ENCODE data around the gene CACNA1H.

The CACNA1H gene

GRCh38 chr16:1109648-1110047 is 43.3 kb upstream of the CACNA1H start:
- no peak for TF ChIP-seq ZFX (IDR thresholded peaks at IDR 0.05; ENCODE audit: borderline replicate concordance)
- TF ChIP-seq, protein P1, sequence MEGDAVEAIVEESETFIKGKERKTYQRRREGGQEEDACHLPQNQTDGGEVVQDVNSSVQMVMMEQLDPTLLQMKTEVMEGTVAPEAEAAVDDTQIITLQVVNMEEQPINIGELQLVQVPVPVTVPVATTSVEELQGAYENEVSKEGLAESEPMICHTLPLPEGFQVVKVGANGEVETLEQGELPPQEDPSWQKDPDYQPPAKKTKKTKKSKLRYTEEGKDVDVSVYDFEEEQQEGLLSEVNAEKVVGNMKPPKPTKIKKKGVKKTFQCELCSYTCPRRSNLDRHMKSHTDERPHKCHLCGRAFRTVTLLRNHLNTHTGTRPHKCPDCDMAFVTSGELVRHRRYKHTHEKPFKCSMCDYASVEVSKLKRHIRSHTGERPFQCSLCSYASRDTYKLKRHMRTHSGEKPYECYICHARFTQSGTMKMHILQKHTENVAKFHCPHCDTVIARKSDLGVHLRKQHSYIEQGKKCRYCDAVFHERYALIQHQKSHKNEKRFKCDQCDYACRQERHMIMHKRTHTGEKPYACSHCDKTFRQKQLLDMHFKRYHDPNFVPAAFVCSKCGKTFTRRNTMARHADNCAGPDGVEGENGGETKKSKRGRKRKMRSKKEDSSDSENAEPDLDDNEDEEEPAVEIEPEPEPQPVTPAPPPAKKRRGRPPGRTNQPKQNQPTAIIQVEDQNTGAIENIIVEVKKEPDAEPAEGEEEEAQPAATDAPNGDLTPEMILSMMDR (IDR thresholded peaks at IDR 0.05): no peak

GRCh38 chr16:1112506-1113184 is 40.3 kb upstream of the CACNA1H start:
- TF ChIP-seq, protein P1 (IDR thresholded peaks at IDR 0.05): no peak
- no peak for TF ChIP-seq ZFX (IDR thresholded peaks at IDR 0.05; ENCODE audit: borderline replicate concordance)
- H3K27ac ChIP-seq: no peak overlapping the region

More at GRCh38 chr16:1109648-1110047, 43.3 kb upstream of the CACNA1H start:
- no peak overlapping the region for H3K27ac ChIP-seq

GRCh38 chr16:1113489-1113888 is 39.4 kb upstream of the CACNA1H start:
- no peak overlapping the region for H3K27ac ChIP-seq
- TF ChIP-seq ZFX (IDR thresholded peaks at IDR 0.05; ENCODE audit: borderline replicate concordance): no peak
- TF ChIP-seq, protein P1 (IDR thresholded peaks at IDR 0.05): no peak

DNA sequence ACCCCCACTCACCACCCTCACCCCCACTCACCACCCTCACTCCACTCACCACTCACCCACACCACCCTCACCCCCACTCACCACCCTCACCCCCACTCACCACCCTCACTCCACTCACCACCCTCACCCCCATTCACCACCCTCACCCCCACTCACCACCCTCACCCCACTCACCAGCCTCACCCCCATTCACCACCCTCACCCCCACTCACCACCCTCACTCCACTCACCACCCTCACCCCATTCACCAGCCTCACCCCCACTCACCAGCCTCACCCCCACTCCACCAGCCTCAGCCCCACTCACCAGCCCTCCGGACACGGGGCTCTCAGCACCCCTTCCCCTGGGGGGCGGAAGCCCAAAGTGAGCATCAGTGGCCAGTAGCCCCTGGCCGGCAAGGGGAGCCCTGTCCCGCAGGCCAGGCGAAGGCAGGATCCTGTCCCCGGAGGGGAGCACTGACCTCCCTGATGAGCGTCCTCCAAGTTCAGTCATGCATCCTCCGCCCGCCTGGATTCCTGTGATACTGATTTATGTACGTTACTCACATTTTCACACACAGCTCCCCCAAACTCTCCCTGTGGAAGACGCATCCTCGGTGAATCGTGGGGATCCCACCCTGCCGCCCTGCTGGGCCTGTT is 38.9 kb upstream of the CACNA1H start:
- no peak for TF ChIP-seq ZFX (IDR thresholded peaks at IDR 0.05; ENCODE audit: borderline replicate concordance)
- TF ChIP-seq, protein P1 (IDR thresholded peaks at IDR 0.05): no peak
- H3K27ac ChIP-seq: no peak overlapping the region

- TF ChIP-seq, protein P1 (IDR thresholded peaks at IDR 0.05): no peak
- TF ChIP-seq ZFX (IDR thresholded peaks at IDR 0.05; ENCODE audit: borderline replicate concordance): no peak
- no peak overlapping the region for H3K27ac ChIP-seq
These were observed 36.2 kb upstream of the CACNA1H start for GRCh38 chr16:1116693-1117077.

DNA sequence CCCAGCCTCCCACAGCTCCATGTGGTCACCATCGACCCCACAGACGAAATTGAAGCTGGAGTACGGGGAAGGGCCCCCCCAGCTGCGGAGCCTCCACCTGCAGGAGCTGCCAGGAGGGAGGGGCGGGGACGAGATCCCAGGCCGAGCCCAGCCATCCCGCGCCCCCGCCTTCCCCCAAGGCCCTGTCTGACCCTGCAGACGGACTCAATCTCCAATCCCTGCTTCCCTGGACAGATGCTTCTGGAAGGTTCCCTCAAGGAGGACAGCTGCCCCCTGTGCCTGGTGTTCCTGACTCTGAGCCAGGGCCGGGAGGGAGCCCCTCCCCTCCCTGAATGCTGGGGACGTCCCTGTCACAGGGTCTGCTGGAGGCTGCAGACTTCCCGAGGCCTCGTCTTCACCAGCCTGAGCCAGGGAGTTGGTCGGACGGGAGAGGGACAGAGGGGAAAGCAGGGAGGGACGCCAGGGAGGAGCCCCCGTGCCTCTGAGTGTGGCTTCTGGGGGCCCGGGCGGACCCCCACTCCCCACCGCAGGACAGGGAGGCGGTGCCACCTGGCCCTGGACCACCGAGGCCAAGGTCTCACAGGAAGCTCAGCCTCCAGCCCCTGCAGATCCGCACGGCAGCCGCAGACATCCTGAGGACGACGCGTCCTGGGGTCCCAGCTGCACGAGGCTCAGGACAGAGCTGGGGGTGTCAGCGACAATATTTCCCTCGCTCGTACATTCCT is 35.6 kb upstream of the CACNA1H start:
- TF ChIP-seq ZFX (IDR thresholded peaks at IDR 0.05; ENCODE audit: borderline replicate concordance): no peak
- TF ChIP-seq, protein P1 (IDR thresholded peaks at IDR 0.05): no peak
- H3K27ac ChIP-seq: no peak overlapping the region

DNA sequence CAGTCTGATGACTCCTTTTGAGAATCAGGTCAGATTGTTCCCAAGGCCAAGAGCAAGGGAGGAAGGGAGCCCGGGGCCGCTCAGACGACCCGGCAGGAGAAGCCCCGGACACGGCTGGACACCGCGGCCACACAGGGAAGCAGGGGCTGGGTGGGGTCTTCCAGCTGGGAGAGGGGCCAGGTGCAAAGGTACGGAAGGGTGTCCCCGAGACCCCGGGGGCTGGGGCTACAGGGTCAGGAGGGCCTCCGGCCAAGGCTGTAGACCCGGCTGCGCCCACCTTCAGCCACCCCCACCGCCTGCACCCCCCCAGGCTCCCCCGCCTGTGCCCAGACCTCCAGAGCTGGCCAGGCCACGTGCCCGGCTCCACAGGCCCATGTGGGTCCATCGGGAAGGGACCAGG is 35.0 kb upstream of the CACNA1H start:
- TF ChIP-seq ZFX (IDR thresholded peaks at IDR 0.05; ENCODE audit: borderline replicate concordance): no peak
- TF ChIP-seq, protein P1 (IDR thresholded peaks at IDR 0.05): no peak

More for the DNA sequence above, 35.0 kb upstream of the CACNA1H start:
- no peak overlapping the region for H3K27ac ChIP-seq
